Activated naive CD4-positive, alpha-beta T cell treated with anti-CD3 and anti-CD28 coated beads, Interleukin-2, amount 50 U/mL, for 24 hours (primary cell): ENCODE data around the gene MTMR3.

Experiments used
- H3K27ac Mint-ChIP-seq: one replicate; pipeline ENCODE4 v1.8.0; 2021; ENCODE audit warnings: mild to moderate bottlenecking, mixed read lengths
- H3K27me3 Mint-ChIP-seq: one replicate; pipeline ENCODE4 v1.8.0; 2021; ENCODE audit warnings: mixed read lengths
- H3K36me3 Mint-ChIP-seq: one replicate; pipeline ENCODE4 v1.8.0; 2021; ENCODE audit warnings: mixed read lengths
- H3K4me1 Mint-ChIP-seq: one replicate; pipeline ENCODE4 v1.8.0; 2021; ENCODE audit warnings: mixed read lengths
- H3K4me3 Mint-ChIP-seq: one replicate; pipeline ENCODE4 v1.8.0; 2021; ENCODE audit warnings: mild to moderate bottlenecking, mixed read lengths
- H3K9me3 Mint-ChIP-seq: one replicate; pipeline ENCODE4 v1.8.0; 2021; ENCODE audit warnings: mixed read lengths

Gene MTMR3

GRCh38 chr22:30009478-30009877, 126.5 kb downstream of the MTMR3 start:
- Mint-ChIP-seq H3K4me1 (no peaks in the 10 kb centered on the region), H3K27me3 (no peaks in the 10 kb centered on the region), H3K9me3 (no peaks in the 10 kb centered on the region), H3K36me3 (peaks cover 8% of the 10 kb centered on the region), H3K27ac (no peak overlapping the region), H3K4me3 (no peak overlapping the region)

DNA sequence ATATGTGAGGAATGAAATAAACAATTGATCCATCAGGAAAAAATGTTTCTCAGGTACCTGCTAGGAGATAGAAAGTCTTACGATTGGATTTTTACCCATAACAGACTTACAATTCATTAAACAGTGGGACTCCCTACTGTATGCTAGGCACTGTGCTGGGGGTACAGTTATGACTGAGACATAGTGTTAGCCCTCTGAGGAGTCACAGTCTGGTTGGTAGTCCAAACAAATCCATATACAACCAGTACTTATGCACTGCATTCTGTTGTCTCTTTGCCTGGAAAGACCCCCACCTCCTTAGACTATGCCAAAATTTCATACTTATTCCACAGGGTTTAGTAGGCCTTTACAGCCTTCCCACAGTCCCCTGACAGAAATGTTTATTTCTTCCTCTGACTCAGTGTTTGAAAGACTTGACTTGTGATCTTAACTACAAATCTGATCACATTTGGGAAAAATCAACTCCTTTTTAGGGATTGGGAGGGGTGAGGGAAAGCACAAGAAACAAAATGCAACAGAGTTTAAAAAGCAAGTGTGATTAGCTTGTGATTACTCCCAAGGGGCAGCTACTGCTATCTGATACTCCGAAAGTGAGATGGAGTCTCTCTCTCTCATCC, 127.9 kb downstream of the MTMR3 start:
- H3K27me3 Mint-ChIP-seq: no peaks in the 10 kb centered on the region
- no peak overlapping the region for H3K4me3 Mint-ChIP-seq
- H3K27ac Mint-ChIP-seq: no peak overlapping the region
- H3K9me3 Mint-ChIP-seq: no peaks in the 10 kb centered on the region
- H3K4me1 Mint-ChIP-seq: no peaks in the 10 kb centered on the region
- H3K36me3 Mint-ChIP-seq: peaks cover 17% of the 10 kb centered on the region

- no peak overlapping the region for H3K27ac Mint-ChIP-seq
- peaks cover 21% of the 10 kb centered on the region for H3K36me3 Mint-ChIP-seq
- no peak overlapping the region for H3K4me3 Mint-ChIP-seq
- H3K4me1 Mint-ChIP-seq: no peaks in the 10 kb centered on the region
- no peaks in the 10 kb centered on the region for H3K9me3 Mint-ChIP-seq
- H3K27me3 Mint-ChIP-seq: no peaks in the 10 kb centered on the region
These were observed 130.2 kb downstream of the MTMR3 start for GRCh38 chr22:30013201-30013600.

DNA sequence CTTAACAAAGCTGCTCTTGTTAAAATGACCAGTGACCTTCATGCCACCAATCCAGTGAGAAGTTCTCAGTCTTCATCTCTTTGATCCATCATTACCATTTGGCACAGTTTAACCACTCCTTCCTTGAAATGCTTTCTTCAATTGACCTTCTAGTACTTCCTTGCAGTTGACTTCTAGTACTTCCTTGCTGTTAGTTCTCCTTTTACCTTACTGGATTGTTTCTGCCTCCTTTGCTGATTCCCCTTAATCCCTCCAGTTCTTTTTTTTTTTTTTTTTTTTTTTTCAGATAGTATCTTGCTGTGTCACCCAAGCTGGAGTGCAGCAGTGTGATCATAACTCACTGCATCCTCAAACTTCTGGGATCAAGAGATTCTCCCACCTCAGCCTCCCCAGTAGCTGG, 131.3 kb downstream of the MTMR3 start:
- H3K4me3 Mint-ChIP-seq: no peak overlapping the region
- H3K4me1 Mint-ChIP-seq: no peaks in the 10 kb centered on the region
- H3K27me3 Mint-ChIP-seq: no peaks in the 10 kb centered on the region
- peaks cover 23% of the 10 kb centered on the region for H3K36me3 Mint-ChIP-seq
- H3K9me3 Mint-ChIP-seq: no peaks in the 10 kb centered on the region
- H3K27ac Mint-ChIP-seq: no peak overlapping the region

- H3K9me3 Mint-ChIP-seq: no peaks in the 10 kb centered on the region
- H3K27ac Mint-ChIP-seq: no peak overlapping the region
- H3K4me1 Mint-ChIP-seq: no peaks in the 10 kb centered on the region
- H3K27me3 Mint-ChIP-seq: no peaks in the 10 kb centered on the region
- no peak overlapping the region for H3K4me3 Mint-ChIP-seq
- H3K36me3 Mint-ChIP-seq: peaks cover 26% of the 10 kb centered on the region
These were observed 132.3 kb downstream of the MTMR3 start for GRCh38 chr22:30015229-30015797.

DNA sequence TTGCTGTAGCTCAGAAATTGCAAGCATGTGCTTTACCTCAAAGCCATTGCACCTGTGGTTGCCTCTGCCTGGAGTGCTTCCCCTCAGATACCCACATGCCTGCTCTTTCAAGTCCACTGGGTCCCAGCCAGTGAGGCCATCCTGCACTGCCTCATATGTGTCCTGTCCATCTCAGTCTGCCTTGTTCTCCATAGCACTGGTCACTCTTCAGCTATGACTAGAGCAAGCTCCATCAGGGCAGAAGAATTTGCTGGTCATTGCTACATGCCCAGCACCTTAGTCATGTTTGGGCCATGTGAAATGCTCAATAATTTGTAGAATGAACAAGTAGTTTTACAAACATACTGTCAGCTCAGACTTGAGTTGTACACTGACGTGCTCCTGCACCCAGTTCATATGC, 132.9 kb downstream of the MTMR3 start:
- Mint-ChIP-seq H3K9me3 (no peaks in the 10 kb centered on the region), H3K4me3 (no peak overlapping the region), H3K4me1 (no peaks in the 10 kb centered on the region), H3K27ac (no peak overlapping the region), H3K36me3 (peaks cover 26% of the 10 kb centered on the region), H3K27me3 (no peaks in the 10 kb centered on the region)

GRCh38 chr22:30016596-30016995, 133.6 kb downstream of the MTMR3 start:
- Mint-ChIP-seq H3K27ac (no peak overlapping the region), H3K27me3 (no peaks in the 10 kb centered on the region), H3K4me1 (no peaks in the 10 kb centered on the region), H3K36me3 (peaks cover 26% of the 10 kb centered on the region), H3K9me3 (no peaks in the 10 kb centered on the region), H3K4me3 (no peak overlapping the region)

- Mint-ChIP-seq H3K36me3 (peaks cover 24% of the 10 kb centered on the region), H3K9me3 (no peaks in the 10 kb centered on the region), H3K4me1 (no peaks in the 10 kb centered on the region), H3K27me3 (no peaks in the 10 kb centered on the region), H3K27ac (no peak overlapping the region), H3K4me3 (no peak overlapping the region)
These were observed 134.6 kb downstream of the MTMR3 start for GRCh38 chr22:30017375-30018223.

GRCh38 chr22:30020511-30020910, 137.5 kb downstream of the MTMR3 start:
- Mint-ChIP-seq H3K27me3 (no peaks in the 10 kb centered on the region), H3K36me3 (peaks cover 22% of the 10 kb centered on the region), H3K27ac (no peak overlapping the region), H3K9me3 (no peaks in the 10 kb centered on the region), H3K4me1 (peaks cover 6% of the 10 kb centered on the region), H3K4me3 (no peak overlapping the region)

DNA sequence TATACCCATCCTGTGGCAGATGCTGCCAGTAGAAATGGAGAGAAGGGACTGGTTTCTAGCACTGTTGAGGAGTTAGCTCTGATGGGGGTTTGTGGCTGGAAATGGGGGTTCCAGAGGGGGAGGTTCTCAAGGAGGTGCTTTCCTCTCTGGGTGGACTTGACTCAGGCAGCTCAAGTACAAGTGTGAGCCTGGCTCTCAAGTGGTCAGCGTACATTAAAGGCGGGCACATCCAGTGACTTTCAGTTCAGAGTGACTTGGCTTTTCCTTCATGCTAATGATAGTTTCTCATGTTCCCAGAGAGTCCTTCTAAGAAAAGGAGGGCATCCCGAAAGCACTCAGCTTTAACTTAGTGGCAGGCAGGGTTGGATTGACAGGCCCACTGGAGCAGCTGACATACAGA, 138.4 kb downstream of the MTMR3 start:
- H3K4me1 Mint-ChIP-seq: peaks cover 6% of the 10 kb centered on the region

GRCh38 chr22:30021881-30022619, 139.1 kb downstream of the MTMR3 start:
- Mint-ChIP-seq H3K9me3 (no peaks in the 10 kb centered on the region), H3K4me1 (peaks cover 6% of the 10 kb centered on the region), H3K27me3 (no peaks in the 10 kb centered on the region), H3K27ac (no peak overlapping the region), H3K4me3 (no peak overlapping the region), H3K36me3 (peaks cover 13% of the 10 kb centered on the region)

More for the DNA sequence above, 138.4 kb downstream of the MTMR3 start:
- Mint-ChIP-seq H3K4me3 (no peak overlapping the region), H3K9me3 (no peaks in the 10 kb centered on the region), H3K27me3 (no peaks in the 10 kb centered on the region), H3K36me3 (peaks cover 14% of the 10 kb centered on the region), H3K27ac (no peak overlapping the region)

- H3K36me3 Mint-ChIP-seq: peaks cover 13% of the 10 kb centered on the region
These were observed 140.2 kb downstream of the MTMR3 start for GRCh38 chr22:30023099-30023660.

DNA sequence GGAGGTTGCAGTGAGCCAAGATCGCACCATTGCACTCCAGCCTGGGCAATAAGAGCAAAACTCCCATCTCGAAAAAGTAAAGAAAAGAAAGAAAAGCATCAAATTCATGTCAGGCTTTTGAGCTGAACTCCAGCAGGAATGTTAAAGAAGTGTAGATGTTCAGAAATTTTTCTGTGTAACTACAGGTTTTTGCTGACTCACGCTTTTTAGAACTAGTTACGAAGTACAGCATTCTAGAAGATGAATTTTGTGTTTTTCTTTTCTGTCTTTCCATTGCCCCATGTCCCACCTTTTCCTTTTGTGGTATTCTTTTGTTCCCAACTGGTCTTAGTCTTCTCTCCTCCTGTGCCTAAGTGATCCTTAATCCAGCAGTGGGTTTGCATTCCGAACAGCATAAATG, 141.3 kb downstream of the MTMR3 start:
- H3K9me3 Mint-ChIP-seq: no peaks in the 10 kb centered on the region
- no peaks in the 10 kb centered on the region for H3K27me3 Mint-ChIP-seq
- peaks cover 6% of the 10 kb centered on the region for H3K4me1 Mint-ChIP-seq
- no peak overlapping the region for H3K4me3 Mint-ChIP-seq
- H3K27ac Mint-ChIP-seq: no peak overlapping the region
- H3K36me3 Mint-ChIP-seq: peaks cover 12% of the 10 kb centered on the region

More at GRCh38 chr22:30023099-30023660, 140.2 kb downstream of the MTMR3 start:
- peaks cover 6% of the 10 kb centered on the region for H3K4me1 Mint-ChIP-seq
- no peak overlapping the region for H3K4me3 Mint-ChIP-seq
- H3K9me3 Mint-ChIP-seq: no peaks in the 10 kb centered on the region
- no peaks in the 10 kb centered on the region for H3K27me3 Mint-ChIP-seq
- H3K27ac Mint-ChIP-seq: peak overlapping the region; percentile 16

- Mint-ChIP-seq H3K36me3 (peaks cover 8% of the 10 kb centered on the region), H3K27ac (no peak overlapping the region), H3K4me1 (peaks cover 6% of the 10 kb centered on the region), H3K4me3 (no peak overlapping the region), H3K9me3 (no peaks in the 10 kb centered on the region), H3K27me3 (no peaks in the 10 kb centered on the region)
These were observed 142.2 kb downstream of the MTMR3 start for GRCh38 chr22:30025221-30025620.

DNA sequence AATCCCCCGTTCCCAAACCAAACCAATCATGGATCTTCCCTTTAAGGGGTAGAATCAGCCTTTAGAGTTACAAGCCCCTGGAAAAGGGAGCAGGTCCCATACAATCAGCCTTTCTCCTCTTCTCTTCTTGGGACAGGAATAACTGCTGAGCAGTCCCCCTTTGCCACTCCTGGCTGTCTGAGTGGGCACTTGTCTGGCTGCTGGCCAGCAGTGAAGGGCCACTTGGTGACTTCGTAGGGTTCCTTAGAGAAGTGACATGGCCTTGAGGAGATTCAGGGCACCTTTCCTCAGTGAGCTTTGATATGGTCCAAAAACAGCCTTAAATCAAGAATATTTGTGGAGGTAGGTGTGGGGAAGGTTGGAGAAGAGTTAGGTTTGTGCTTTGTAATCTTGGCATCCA, 143.8 kb downstream of the MTMR3 start:
- Mint-ChIP-seq H3K27me3 (no peaks in the 10 kb centered on the region), H3K4me1 (peaks cover 6% of the 10 kb centered on the region), H3K9me3 (no peaks in the 10 kb centered on the region), H3K36me3 (peaks cover 8% of the 10 kb centered on the region), H3K27ac (peak overlapping the region; percentile 8), H3K4me3 (no peak overlapping the region)
